GM12878 (cell line): ENCODE data around the gene USP10. TPM values are rescaled to one million over a fixed set of nuclear protein-coding genes. Genes with fewer than 3 reads are reported as not detected.

ENCODE experiments used
- ATAC-seq: fragments of 200-7000 bp; cut with Tn5 transposase; 3 replicates; pipeline ENCODE4 v1.9.1; 2020; ENCODE audit warnings: mild to moderate bottlenecking, moderate library complexity
- BruUV-seq: library from RNA; stranded (reverse); fragments of 400-500 nt; replicated peaks from 2 replicates; lab custom pipeline; 2021; lab: Mats Ljungman, UMichigan
- CTCF ChIA-PET: fragments of 300-600 bp; sonication (Branson Sonifier 250); formaldehyde crosslinking; extraction: SDS; loops from one replicate; lab custom pipeline; 2021; ENCODE audit warnings: inconsistent platforms; lab: Yijun Ruan, JAX
- POLR2A ChIA-PET: fragments of 350-600 bp; formaldehyde crosslinking; extraction: SDS; loops from one replicate; lab custom pipeline; 2021; ENCODE audit warnings: inconsistent platforms; lab: Charles Lee
- RAD21 ChIA-PET: fragments of 300-600 bp; sonication (Branson Sonifier 250); formaldehyde crosslinking; loops from one replicate; lab custom pipeline; 2023; ENCODE audit warnings: antibody characterized with exemption; ENCODE audit not compliant: unreplicated experiment; lab: Charles Lee
- SMC1A ChIA-PET: fragments of 300-600 bp; sonication (Branson Sonifier 250); formaldehyde crosslinking; loops from one replicate; lab custom pipeline; 2023; ENCODE audit not compliant: unreplicated experiment, uncharacterized antibody; lab: Charles Lee
- DNase-seq: peaks from one replicate; pipeline ENCODE4 v3.0.0-alpha.2; 2011; ENCODE audit warnings: low read depth, low spot score
- FAIRE-seq: peaks from 3 replicates; lab custom pipeline; 2011; peaks lifted over from hg19 to GRCh38; lab: Jason Lieb, UNC
- H2AFZ ChIP-seq: 2 replicates; pipeline ENCODE4 v1.6.0; 2011; ENCODE audit warnings: low read depth, low read length, control low read depth; ENCODE audit not compliant: control insufficient read depth
- H3K27ac ChIP-seq: 2 replicates; pipeline ENCODE4 v1.5.1; 2011; ENCODE audit warnings: control low read depth; ENCODE audit not compliant: control insufficient read depth, insufficient read depth
- H3K27me3 ChIP-seq, 2 experiments: replicated peaks in 1 of 2; 2 replicates each; pipeline versions ENCODE4 v1.6.0 to v1.6.1; 2011; ENCODE audit warnings: low read length in 1 of 2; ENCODE audit not compliant: control insufficient read depth in 2 of 2, insufficient read depth in 2 of 2
- H3K36me3 ChIP-seq, 2 experiments: 2 replicates each; pipeline ENCODE4 v1.5.1; 2011; ENCODE audit warnings: low read length in 1 of 2; ENCODE audit not compliant: control insufficient read depth in 2 of 2, insufficient read depth in 2 of 2
- H3K4me1 ChIP-seq: 2 replicates; pipeline ENCODE4 v1.6.1; 2011; ENCODE audit warnings: mild to moderate bottlenecking, low read length, moderate library complexity, mixed read lengths; ENCODE audit not compliant: control insufficient read depth, insufficient read depth
- H3K4me2 ChIP-seq: 2 replicates; pipeline ENCODE4 v1.6.0; 2011; ENCODE audit warnings: control low read depth; ENCODE audit not compliant: control insufficient read depth, insufficient read depth
- H3K4me3 ChIP-seq: fragments of 200-600 bp; sonication (generic); 2 replicates; pipeline ENCODE4 v1.5.1; 2016
- H3K79me2 ChIP-seq: 2 replicates; pipeline ENCODE4 v1.6.0; 2011; ENCODE audit warnings: low read length; ENCODE audit not compliant: control insufficient read depth, insufficient read depth
- H3K9ac ChIP-seq: 2 replicates; pipeline ENCODE4 v1.8.0; 2011; ENCODE audit warnings: low read length, control low read depth, mixed read lengths; ENCODE audit not compliant: control insufficient read depth, insufficient read depth
- H3K9me3 ChIP-seq: replicated peaks from 3 replicates; pipeline ENCODE4 v1.5.1; 2011; ENCODE audit warnings: mild to moderate bottlenecking, low read length; ENCODE audit not compliant: control insufficient read depth, insufficient read depth
- H4K20me1 ChIP-seq: 2 replicates; pipeline ENCODE4 v1.6.0; 2011; ENCODE audit not compliant: control insufficient read depth, insufficient read depth
- CREB1 ChIP-seq: IDR thresholded peaks from 2 replicates; pipeline ENCODE4 v1.6.1; 2012; ENCODE audit warnings: low read depth, mild to moderate bottlenecking, inconsistent platforms
- CTCF ChIP-seq, 3 experiments: IDR thresholded peaks in 2 of 3; conservative IDR thresholded peaks in 1 of 3; 2 replicates each; pipeline ENCODE4 v1.5.1; 2011; ENCODE audit warnings: low read depth in 3 of 3, low read length in 3 of 3, mild to moderate bottlenecking in 3 of 3, control low read depth in 2 of 3, moderate library complexity in 2 of 3, inconsistent platforms in 1 of 3, mixed read lengths in 1 of 3; ENCODE audit not compliant: control insufficient read depth in 2 of 3, insufficient read depth in 1 of 3; ENCODE audit errors: extremely low read depth in 1 of 3
- DPF2 ChIP-seq: fragments of 450-650 bp; IDR thresholded peaks from 2 replicates; pipeline ENCODE4 v1.6.1; 2017; ENCODE audit warnings: mild to moderate bottlenecking
- E4F1 ChIP-seq: fragments of 450-650 bp; IDR thresholded peaks from 2 replicates; pipeline ENCODE4 v1.6.1; 2018; ENCODE audit warnings: borderline replicate concordance, mild to moderate bottlenecking; ENCODE audit not compliant: partially characterized antibody
- EP300 ChIP-seq, 2 experiments: fragments of 150-350 bp in 1 of 2; IDR thresholded peaks; 2 replicates each; pipeline ENCODE4 v1.6.1; 2011 to 2012; ENCODE audit warnings: low read depth in 2 of 2, low read length in 2 of 2, borderline replicate concordance in 1 of 2, improper control_type of control experiment in 1 of 2, inconsistent platforms in 1 of 2; ENCODE audit not compliant: control insufficient read depth in 1 of 2
- FOXM1 ChIP-seq: IDR thresholded peaks from 2 replicates; pipeline ENCODE4 v1.6.1; 2012; ENCODE audit warnings: low read depth, mild to moderate bottlenecking, inconsistent platforms, low read length, moderate library complexity
- GABPA ChIP-seq: IDR thresholded peaks from 2 replicates; pipeline ENCODE4 v1.6.1; 2014; ENCODE audit warnings: antibody characterized with exemption, low read depth, mild to moderate bottlenecking, inconsistent platforms
- HDAC2 ChIP-seq: fragments of 200-600 bp; sonication (generic); IDR thresholded peaks from 2 replicates; pipeline ENCODE4 v1.6.1; 2017
- HDAC6 ChIP-seq: fragments of 200-600 bp; sonication (generic); IDR thresholded peaks from one replicate; pipeline ENCODE4 v1.8.0; 2017; ENCODE audit warnings: antibody characterized with exemption; ENCODE audit not compliant: unreplicated experiment
- JUND ChIP-seq: IDR thresholded peaks from 2 replicates; pipeline ENCODE4 v1.6.1; 2012; ENCODE audit warnings: low read depth, mild to moderate bottlenecking, low read length, improper control_type of control experiment, moderate library complexity
- KAT2A ChIP-seq: conservative IDR thresholded peaks from 2 replicates; pipeline ENCODE4 v1.6.1; 2011; ENCODE audit warnings: low read depth, low read length; ENCODE audit not compliant: control insufficient read depth
- MTA2 ChIP-seq: fragments of 450-650 bp; IDR thresholded peaks from 2 replicates; pipeline ENCODE4 v1.6.1; 2016; ENCODE audit warnings: low read depth, mild to moderate bottlenecking, moderate library complexity
- MYB ChIP-seq: fragments of 150-350 bp; IDR thresholded peaks from 2 replicates; pipeline ENCODE4 v1.6.1; 2014; ENCODE audit warnings: mild to moderate bottlenecking, low read depth, low read length, borderline replicate concordance
- SUZ12 ChIP-seq: fragments of 200-600 bp; sonication (generic); IDR thresholded peaks from one replicate; pipeline ENCODE4 v1.6.1; 2018; ENCODE audit warnings: antibody characterized with exemption, mild to moderate bottlenecking; ENCODE audit not compliant: unreplicated experiment
- WGBS: methylation state at CpG from one replicate; pipeline ENCODE4 v1.1.6; 2016; ENCODE audit warnings: low lambda C conversion rate; ENCODE audit not compliant: insufficient replicate concordance, insufficient coverage; ENCODE audit errors: missing lambda C conversion rate; 5-methylcytosine and 5-hydroxymethylcytosine counted together
- in situ Hi-C: fragments of 300-500 bp; cut with MboI; formaldehyde crosslinking; loops from 9 replicates; pipeline ENCODE4 v1.14.3; 2018; ENCODE audit warnings: mixed read lengths
- intact Hi-C: fragments of 100-400 bp; cut with micrococcal nuclease; formaldehyde crosslinking; loops from one replicate; pipeline ENCODE4 v1.14.2; 2022; ENCODE audit not compliant: unreplicated experiment
- polyA plus RNA-seq, 11 experiments: library from polyadenylated mRNA; depleted of rRNA in 4 of 11; unstranded in 6 of 11; stranded (reverse) in 5 of 11; fragments of >200 nt; fragmentation: Nextera tagmentation in 4 of 11; fragmentation: Illumina TruSeq in 1 of 11; extraction: Ambion mirVana in 4 of 11; extraction: Trizol in 1 of 11; gene quantifications; 1 replicate in 1 of 11; 2 replicates in 10 of 11; pipeline versions ENCODE4 v1.2.1 to v1.2.3, GENCODE V29; 2011 to 2016; ENCODE audit warnings: inconsistent platforms in 2 of 11, missing spikeins in 2 of 11, low read depth in 1 of 11
- total RNA-seq, 4 experiments: library from RNA; depleted of rRNA in 3 of 4; stranded (reverse); fragments of >200 nt in 3 of 4; fragmentation: Illumina TruSeq in 1 of 4; extraction: Trizol in 1 of 4; gene quantifications; 2 replicates each; pipeline versions ENCODE4 v1.2.1 to v1.2.3, GENCODE V29; 2013 to 2021

USP10 gene
- total and polyA plus RNA-seq, 10 of the 15 experiments (the other 5 are each of a cell fraction or from before 2014, with no cell fraction given): 46.1 to 160 (median 105) TPM

- TF ChIP-seq CTCF (IDR thresholded peaks at IDR 0.05 in 2 of 3, conservative IDR thresholded peaks at IDR 0.05 in 1 of 3; ENCODE audit: control insufficient read depth in 2 of 3, extremely low read depth in 1 of 3, insufficient read depth in 1 of 3, low read depth in 3 of 3, low read length in 3 of 3) (no peak), FOXM1 (0 out of 2 replicates have a peak, but pooled peaks have one; percentile 32), GABPA (peak; percentile 16; the same call in 1 of the 2 replicates), JUND (0 out of 2 replicates have a peak, but pooled peaks have one; percentile 60), HDAC2 (no peak), SUZ12 (no peak), MYB (no peak), EP300 (IDR thresholded peaks at IDR 0.05; ENCODE audit: borderline replicate concordance in 1 of 2, control insufficient read depth in 1 of 2, low read depth in 2 of 2, low read length in 2 of 2) (peak in 1 of 2 experiments; percentile 45; a peak in 1 of 4 replicates), MTA2 (0 out of 2 replicates have a peak, but pooled peaks have one; percentile 18)
These were observed 52.1 kb downstream of the USP10 start (continued) for GRCh38 chr16:84751947-84752346.

- FAIRE-seq (no peak), ATAC-seq (no peak), DNase-seq (no peak)
- no peaks in the 10 kb centered on the region for H3K9me3 ChIP-seq
- peaks cover 54% of the 10 kb centered on the region for H3K4me1 ChIP-seq
- no peak overlapping the region for H3K9ac ChIP-seq
- SMC1A ChIA-PET: interaction anchor here (0.8 to 11.2 kb wide), 16 partner anchors 8 to 239 kb away, joined by 3 to 142 read pairs (median 11); no protein-coding TSS in a partner anchor
- H3K4me2 ChIP-seq: peak overlapping the region; percentile 36; the same call in 1 of the 2 replicates
- POLR2A ChIA-PET: interaction anchor here (0.9 to 1.7 kb wide), 3 partner anchors 14 to 200 kb away, joined by 3 to 5 read pairs (median 3); no protein-coding TSS in a partner anchor
- BruUV-seq: no TSS peak
- 0 out of 2 replicates have a peak, but pooled peaks cover 4% of the 10 kb centered on the region for H4K20me1 ChIP-seq
- no peaks in the 10 kb centered on the region for H3K27me3 ChIP-seq
- RAD21 ChIA-PET: interaction anchor here (0.6 to 8.1 kb wide), 8 partner anchors 13 to 218 kb away, joined by 3 to 84 read pairs (median 8); no protein-coding TSS in a partner anchor
- in situ Hi-C loops: loop anchor here (5.0 kb wide), 1 partner anchor 220 kb away; no protein-coding TSS in a partner anchor
- H3K27ac ChIP-seq: peak overlapping the region; percentile 49; the same call in 1 of the 2 replicates
- 7% methylated on average over 8 of the region's 8 CpGs for whole genome bisulfite sequencing
- CTCF ChIA-PET: interaction anchor here (0.8 to 12.5 kb wide), 23 partner anchors 10 to 246 kb away, joined by 3 to 239 read pairs (median 4); no protein-coding TSS in a partner anchor
- H3K79me2 ChIP-seq: peaks cover 79% of the 10 kb centered on the region
- intact Hi-C loops: loop anchor here (10.0 kb wide), 1 partner anchor 142 kb away; no protein-coding TSS in a partner anchor
- no peak overlapping the region for H2AFZ ChIP-seq
- H3K4me3 ChIP-seq: peak overlapping the region; percentile 28; the same call in 1 of the 2 replicates
- peaks cover 4 to 7% of the 10 kb centered on the region in 2 experiments; a peak in 3 of 4 replicates for H3K36me3 ChIP-seq
- TF ChIP-seq DPF2 (no peak), KAT2A (no peak), CREB1 (no peak), HDAC6 (no peak), E4F1 (no peak)
These were observed 52.8 kb downstream of the USP10 start for GRCh38 chr16:84752600-84752999.
